GM21360 (cell line): ENCODE measurements around the gene ARX.
A peak's percentile ranks its signal among the peaks of the same experiment; 100 is the strongest.

Experiments
- ATAC-seq: cut with Tn5 transposase; IDR thresholded peaks from one replicate; pipeline ENCODE4 v1.9.1; 2021; ENCODE audit warnings: mild to moderate bottlenecking, moderate library complexity; ENCODE audit not compliant: unreplicated experiment

Gene ARX

GRCh38 chrX:25015486-25016360, at the start of gene ARX:
Gene ARX (minus strand): TSS chrX:25015965. CDS start chrX:25015737, 228 bp downstream.
- no peak for ATAC-seq

GRCh38 chrX:25059273-25059672, 43.5 kb upstream of the ARX start:
- ATAC-seq = no peak

DNA sequence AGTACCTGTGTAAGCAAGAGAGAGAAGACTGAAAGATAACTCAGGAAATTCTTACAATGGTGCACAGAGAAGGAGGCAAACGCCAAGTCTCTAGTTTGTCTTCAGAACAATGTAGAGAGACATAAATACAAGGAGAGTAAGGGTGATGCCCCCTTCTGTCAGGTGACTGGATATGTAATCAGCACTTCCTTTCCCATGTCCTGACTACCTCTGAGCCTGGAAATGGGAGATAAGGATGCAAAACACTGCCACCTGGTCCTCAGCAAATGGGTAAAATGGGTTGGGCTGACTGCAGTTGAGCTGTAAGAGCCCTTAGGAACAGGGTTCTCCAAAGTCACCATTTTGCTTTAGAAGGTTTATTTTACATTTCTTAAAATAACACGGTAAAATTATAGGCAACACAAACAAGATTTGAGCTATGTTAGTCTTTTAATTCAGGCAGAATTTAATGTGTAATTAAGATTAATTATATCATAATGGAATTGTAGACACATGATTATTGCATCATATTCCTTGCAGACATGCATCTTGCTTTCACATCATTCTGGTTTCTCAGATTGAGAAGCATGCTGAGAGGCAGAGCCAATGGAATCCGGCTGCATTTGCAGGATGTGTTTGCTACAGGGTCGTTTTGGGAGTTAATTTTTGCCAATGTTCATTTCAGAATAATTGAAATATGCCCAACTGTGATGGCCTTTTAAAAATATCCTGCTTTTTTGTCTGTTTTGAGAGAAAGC, 37.2 kb upstream of the ARX start:
- no peak for ATAC-seq

DNA sequence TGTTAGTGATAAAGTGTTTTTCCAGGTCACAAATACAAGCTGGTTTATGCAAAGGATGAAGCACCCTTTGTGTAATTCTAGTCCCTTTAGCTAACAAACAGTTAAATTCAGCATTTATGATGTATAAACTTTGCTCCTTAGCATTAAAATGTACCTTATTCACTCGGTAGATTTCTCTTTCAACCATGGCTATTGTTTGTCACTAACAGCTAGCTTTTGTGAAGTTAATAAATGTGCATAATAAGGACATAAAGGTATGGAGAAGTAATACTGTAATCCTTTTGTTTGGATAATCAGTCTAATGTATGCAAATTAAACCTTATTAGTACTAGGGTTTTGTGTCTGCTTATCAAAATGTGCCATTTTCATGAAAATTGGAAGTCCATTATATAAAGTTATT, 34.2 kb upstream of the ARX start:
- ATAC-seq = no peak

- no peak for ATAC-seq
These were observed 33.6 kb upstream of the ARX start for GRCh38 chrX:25049357-25049756.

DNA sequence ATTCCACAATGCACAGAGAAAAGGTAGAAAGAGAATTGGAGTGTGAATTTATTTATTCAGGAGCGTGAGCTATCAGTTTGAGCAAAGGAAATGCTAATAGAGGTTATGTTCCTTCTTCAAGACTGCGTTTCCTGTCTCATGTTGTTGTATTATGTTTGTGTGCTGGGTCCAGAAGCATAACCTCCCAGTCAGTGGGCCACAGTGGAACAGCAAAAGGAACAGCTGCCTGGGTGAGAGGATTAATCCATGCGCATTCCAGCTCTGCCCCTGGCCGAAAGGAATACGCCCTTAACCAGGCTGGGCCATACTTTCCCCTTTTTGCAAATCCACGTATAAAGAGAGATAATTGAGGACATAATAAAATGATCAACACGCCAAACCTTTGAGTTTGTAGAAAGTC, 32.4 kb upstream of the ARX start:
- no peak for ATAC-seq

- no peak for ATAC-seq
These were observed 27.4 kb upstream of the ARX start for GRCh38 chrX:25043192-25043591.

GRCh38 chrX:25039036-25039435, 23.3 kb upstream of the ARX start:
- no peak for ATAC-seq

GRCh38 chrX:25034889-25035288, 19.1 kb upstream of the ARX start:
- no peak for ATAC-seq

GRCh38 chrX:25029288-25029825, 13.6 kb upstream of the ARX start:
- no peak for ATAC-seq

DNA sequence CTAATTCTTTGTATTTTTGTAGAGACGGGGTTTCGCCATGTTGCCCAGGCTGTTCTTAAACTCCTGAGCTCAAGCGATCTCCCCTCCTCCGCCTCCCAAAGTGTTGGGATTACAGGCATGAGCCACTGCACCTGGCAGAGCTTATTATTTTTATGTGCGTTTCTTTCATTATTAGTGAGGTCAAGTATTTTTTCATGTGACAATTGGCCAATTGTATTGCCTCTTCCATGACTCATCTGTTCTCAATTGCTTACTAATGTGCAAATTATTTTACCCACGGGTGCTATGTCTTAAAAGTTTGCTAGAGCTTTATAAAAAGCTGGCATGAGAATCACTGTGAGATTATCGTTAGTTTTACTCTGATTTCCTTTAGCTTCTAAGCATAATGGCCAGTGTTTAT, 13.0 kb upstream of the ARX start:
- ATAC-seq = no peak

GRCh38 chrX:25026576-25026975, 10.8 kb upstream of the ARX start:
- no peak for ATAC-seq

DNA sequence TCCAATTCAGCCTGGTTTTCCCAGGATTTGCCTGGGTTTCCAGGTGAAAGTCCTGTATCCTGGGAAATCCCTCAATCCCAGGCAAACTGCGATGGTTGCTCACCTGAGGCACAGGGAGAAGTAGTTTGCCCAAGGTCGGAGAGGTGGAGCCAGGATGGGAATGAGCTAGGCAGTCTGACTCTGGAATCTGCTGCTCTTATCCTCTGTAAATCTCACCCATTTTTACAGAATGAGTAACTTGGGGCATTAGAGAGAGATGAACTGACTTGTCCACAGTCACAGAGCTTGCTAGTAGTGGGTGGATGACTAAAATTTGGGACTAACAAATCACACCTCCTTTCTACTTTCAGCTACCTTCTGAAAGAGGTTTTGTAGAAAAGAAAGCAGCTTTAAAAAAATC, 9.8 kb upstream of the ARX start:
- no peak for ATAC-seq

DNA sequence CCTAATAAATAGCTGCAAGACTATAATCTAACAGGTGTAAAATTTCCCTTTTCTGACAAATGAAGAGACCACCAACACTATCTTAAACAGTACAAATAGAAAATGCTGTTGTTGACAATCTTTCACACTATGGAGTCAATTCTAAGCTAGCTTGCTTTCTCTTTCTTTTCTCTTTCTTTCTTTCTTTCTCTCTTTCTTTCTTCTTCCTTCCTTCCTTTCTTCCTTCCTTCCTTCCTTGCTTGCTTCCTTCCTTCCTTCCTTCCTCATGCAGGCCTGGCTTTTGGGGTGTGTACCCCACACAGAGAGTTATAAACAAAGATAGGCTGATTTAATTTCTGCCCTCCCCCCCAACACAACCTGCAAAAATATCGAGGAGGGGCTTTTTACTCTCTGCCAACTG, 8.1 kb upstream of the ARX start:
- ATAC-seq = no peak

DNA sequence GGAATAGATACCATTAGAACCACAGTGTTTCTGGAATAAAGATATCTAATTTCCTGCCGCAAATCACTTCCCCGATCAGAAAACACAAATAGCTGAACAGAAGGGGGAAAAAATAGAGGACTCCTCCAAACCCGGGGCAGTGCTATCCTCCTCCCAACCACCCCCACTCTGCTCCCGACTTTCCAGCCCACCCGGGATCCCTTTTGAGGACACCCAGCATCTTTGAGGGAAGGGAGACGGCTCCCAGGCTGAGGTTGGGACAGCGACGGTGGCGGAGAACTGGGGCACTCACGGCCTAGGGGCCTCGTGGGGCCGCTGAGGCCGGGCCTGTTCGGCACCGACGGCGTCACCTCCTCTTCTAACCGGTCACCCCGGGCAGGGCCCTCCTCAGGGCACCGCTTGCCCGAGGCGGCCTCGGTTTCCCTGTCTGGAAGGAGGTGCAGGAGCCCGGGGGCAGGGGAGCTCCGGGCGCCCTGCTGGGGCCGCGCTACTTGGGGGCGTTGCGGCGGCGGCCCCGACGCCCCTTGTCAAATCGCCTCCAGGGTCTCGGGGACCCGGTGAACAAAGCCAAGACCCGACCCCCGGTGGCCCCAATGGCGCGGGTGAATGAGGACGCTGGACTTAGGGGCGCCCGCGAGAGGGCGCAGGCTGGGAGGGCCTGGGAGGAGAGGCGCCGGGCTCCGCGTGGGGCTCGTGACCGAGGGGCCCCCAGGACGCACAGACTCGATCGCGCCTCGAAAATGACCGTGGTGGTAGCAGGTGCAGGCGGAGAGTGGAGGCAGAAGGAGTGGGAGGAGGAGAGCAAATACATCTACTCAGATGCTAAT, 6.9 kb upstream of the ARX start:
- ATAC-seq = no peak

DNA sequence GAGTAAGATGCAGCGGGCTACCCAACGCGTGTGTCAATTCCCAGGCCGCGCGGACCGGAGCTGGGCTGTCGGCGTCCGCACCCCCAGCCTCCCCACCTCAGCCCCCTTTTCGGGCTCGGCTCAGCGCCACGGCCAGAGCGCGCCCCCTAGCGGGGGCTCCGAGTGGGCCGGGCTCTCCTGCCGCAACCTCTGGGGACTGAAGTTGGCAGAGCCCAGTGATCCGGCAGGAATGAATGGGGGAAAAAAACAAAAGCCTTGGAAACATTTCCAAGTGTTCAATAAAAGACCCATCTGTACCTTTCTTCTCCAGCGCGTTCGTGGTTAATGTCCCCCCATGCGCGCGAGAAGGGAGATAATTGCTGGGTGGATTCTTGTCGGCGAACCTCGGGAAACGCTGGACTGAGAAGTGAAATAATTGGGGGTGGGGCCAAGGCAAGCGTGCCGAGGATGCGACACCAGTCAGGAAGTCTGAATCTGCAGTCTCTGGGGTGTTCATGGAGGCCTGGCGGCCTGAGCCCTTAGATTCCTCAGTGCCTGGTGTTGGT, 5.2 kb upstream of the ARX start:
- ATAC-seq = peak; percentile 47

DNA sequence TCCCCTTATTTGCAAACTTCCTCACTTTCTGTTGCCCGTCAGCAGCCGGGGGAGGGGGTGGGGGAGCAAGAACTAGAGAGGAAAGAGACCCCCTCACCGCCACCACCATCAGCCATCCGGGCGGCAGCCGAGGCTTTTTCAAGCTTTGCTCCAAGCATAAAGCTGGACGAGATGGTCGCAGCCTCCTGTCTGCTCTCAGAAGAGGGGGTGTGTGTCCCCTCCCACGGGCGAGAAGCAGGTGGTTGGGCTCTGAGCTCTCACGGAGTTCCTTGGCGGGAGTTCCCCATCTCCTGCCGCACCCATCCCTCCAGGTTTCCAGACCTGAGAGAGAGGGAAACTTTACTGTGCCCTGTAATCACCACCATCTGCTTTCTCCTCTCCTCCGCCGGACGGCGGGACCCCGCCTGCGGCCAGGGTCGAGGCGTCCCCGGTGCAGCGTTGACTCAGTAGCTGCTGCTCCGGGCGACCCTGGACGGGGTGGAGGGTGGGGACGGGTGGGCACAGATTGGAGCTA, 4.7 kb upstream of the ARX start:
- ATAC-seq = peak; percentile 18

- no peak for ATAC-seq
These were observed 4.1 kb upstream of the ARX start for GRCh38 chrX:25019707-25020390.

- no peak for ATAC-seq
These were observed 2.9 kb upstream of the ARX start for GRCh38 chrX:25018682-25019081.

- no peak for ATAC-seq
These were observed 2.0 kb upstream of the ARX start for GRCh38 chrX:25017667-25018247.
